GM21786 (cell line): ENCODE results near the gene KRTAP10-10.
"Not testable (repeated sequence)": the region's sequence is repeated elsewhere in the genome, so short reads cannot be mapped to it uniquely, and the experiment has no call there.

Experiments
- ATAC-seq: cut with Tn5 transposase; IDR thresholded peaks from one replicate; pipeline ENCODE4 v1.9.1; 2021; ENCODE audit not compliant: unreplicated experiment

Gene KRTAP10-10

GRCh38 chr21:44681152-44681551 is 44.0 kb downstream of the KRTAP10-10 start:
- no peak for ATAC-seq

DNA sequence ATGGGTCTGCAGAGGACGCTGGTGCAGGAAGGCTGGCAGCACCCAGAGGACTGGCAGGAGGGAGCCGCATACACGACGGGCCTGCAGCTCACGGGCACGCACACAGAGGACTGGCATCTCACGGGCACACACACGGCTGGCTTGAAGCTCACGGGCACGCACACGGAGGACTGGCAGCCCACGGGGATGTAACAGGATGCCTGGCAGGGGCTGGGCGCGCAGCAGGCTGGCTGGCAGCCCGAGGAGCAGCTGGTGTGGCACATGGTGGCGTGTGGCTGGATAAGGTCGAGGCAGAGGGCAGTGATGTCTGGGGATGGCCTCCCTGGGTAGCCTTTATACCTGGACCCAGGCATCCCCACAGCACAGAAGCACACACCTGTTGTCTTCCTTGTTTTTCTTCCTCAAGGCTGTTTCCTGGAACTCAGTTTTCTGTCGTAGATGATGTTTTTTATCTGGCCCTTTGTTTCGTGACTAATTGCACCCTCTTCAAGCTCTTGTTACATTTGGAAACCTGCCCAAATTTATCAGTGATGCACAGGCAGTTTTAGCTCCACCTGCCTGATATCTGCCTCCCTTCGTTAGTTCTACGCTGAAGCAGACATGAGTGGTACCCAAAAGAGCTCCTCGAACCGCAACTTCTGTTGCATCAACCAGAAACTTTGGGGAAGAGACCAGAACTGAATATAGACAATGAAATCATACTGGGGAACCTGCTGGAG is 44.9 kb downstream of the KRTAP10-10 start, which contains the start of gene KRTAP12-1:
TSS of gene KRTAP12-1 (minus strand) at position 303 of the 719 bp plus-strand sequence. CDS start at position 263, 40 bp downstream.
- no peak for ATAC-seq

- ATAC-seq = no peak
These were observed 45.5 kb downstream of the KRTAP10-10 start for GRCh38 chr21:44682580-44683151.

- ATAC-seq = no peak
These were observed 46.9 kb downstream of the KRTAP10-10 start for GRCh38 chr21:44684077-44684476.

DNA sequence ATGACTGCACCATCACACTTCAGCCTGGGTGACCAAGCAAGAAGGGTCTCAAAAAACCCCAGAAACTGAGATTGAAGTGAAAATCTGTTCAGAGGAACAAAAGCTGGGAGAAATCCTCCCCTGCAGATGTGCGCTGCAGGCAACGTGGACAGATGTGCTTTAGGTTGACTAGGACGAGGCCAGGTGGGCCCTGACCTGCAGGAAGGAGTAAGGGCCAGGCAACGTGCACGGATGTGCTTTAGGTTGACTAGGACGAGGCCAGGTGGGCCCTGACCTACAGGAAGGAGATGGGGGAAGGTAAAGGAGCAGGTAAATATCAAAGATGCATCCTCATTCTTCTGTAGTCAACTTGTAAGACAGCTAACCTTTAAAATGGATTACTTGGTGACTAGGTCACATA is 47.3 kb downstream of the KRTAP10-10 start:
- no peak for ATAC-seq

DNA sequence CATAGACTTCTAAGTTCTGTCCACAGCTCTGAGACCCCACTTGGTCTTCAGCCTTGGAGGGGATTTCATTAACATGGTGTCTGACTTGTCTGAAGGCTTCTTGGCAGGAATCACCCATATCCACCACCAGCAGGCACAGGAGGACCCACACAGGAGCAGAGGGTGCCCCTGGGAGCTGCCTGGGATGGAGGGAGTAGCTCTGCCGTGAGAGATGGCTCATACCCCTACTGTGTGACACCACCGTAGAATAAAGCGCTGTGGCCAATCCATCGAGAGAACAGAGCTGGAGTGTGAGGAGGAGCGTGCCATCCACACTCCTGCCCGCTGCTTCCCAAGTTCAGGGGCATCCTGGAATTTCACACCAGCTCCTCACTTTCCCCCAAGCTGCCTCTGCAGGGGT is 47.9 kb downstream of the KRTAP10-10 start:
- not testable (repeated sequence) for ATAC-seq

GRCh38 chr21:44686000-44686781 is 49.0 kb downstream of the KRTAP10-10 start:
- no peak for ATAC-seq

DNA sequence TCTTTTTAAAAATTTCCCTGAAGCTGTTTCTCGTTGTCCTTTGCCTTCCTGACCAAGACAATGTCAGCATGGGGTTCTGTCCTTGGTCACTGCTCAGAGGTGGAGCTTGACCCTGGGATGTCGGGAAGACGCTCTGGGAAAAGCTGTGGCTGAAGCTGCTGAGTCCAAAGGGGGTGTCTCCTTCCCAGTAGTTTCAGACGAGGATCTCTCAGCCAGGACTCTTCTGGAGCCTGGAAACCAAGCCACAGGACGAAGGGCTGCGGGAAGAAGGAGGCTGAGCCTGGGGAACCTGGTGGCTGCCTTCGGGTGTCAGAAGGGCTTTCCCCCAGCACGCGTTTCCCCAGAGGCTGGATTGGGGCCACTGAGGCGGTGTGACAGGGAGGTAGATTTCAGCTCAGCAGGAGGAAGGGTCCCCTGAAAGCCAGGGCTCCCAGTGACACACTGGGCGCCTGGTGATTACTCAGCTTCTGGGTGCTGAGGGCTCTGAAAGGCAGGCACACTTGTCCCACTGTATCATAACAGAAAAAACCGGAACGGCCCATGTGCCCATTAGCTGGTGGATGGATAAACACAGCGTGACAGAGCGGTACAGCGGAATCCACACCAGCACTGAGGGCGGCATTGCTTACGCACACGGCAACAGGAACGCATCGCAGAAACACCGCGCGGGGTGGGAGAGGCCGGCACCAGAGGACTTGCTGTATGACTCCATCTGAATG is 49.8 kb downstream of the KRTAP10-10 start:
- ATAC-seq = no peak

DNA sequence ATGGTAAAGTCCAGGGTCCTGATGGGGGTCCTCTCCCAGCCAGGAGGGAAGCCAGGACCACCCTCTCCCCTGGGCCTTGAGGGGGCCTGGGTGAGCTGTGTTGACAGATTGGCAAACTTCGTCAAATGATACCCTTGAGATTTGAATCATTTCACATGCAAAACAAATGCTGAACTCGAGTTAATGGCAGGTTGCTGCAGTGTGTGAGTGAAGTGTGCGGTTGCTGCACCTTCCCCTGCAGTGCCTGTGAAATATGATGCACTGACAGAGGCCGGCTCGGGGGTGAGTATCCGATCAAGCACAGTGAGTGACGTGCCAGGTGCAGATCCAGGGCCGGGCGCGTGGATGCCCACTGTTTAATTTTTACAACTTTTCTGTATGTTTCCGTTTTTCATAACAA is 50.5 kb downstream of the KRTAP10-10 start:
- ATAC-seq = no peak
